ENCODE results near the gene FMNL2.

GRCh38 chr2:152473151-152473857 lies 138.3 kb downstream of the FMNL2 start:
- TF ChIP-seq POLR2A (IDR thresholded peaks at IDR 0.05) (no peak), CTCF (IDR thresholded peaks at IDR 0.05) (no peak), POLR2AphosphoS5 (IDR thresholded peaks at IDR 0.05) (no peak), EP300 (IDR thresholded peaks at IDR 0.05) (no peak)

All from stomach (tissue), 4 donors.